KG1 (cell line): Measurements from ENCODE around the gene AKAP14.
"Not testable (repeated sequence)": the region's sequence is repeated elsewhere in the genome, so short reads cannot be mapped to it uniquely, and the experiment has no call there.

Experiments
- DNase-seq: peaks from one replicate; lab custom pipeline; 2025; lab: John Stamatoyannopoulos, UW

The AKAP14 gene

GRCh38 chrX:119922391-119922790 lies 26.7 kb downstream of the AKAP14 start:
- not testable (repeated sequence) for DNase-seq

GRCh38 chrX:119935215-119935874 lies 39.7 kb downstream of the AKAP14 start:
- no peak for DNase-seq

GRCh38 chrX:119941336-119941735 lies 45.6 kb downstream of the AKAP14 start:
- DNase-seq, result no peak

- no peak for DNase-seq
Measured at GRCh38 chrX:119942173-119942819, 46.6 kb downstream of the AKAP14 start.

GRCh38 chrX:119942831-119943184 lies 47.1 kb downstream of the AKAP14 start:
- no peak for DNase-seq

GRCh38 chrX:119943185-119943988 lies 47.7 kb downstream of the AKAP14 start, which contains the start of gene NKAP:
NKAP (minus strand) TSS chrX:119943751; CDS start chrX:119943605, 146 bp downstream.
- DNase-seq, result peak; percentile 81

- no peak for DNase-seq
Measured at GRCh38 chrX:119945481-119945880, 49.8 kb downstream of the AKAP14 start.

- DNase-seq, result no peak
Measured at GRCh38 chrX:119948381-119948780, 52.7 kb downstream of the AKAP14 start.

- no peak for DNase-seq
Measured at GRCh38 chrX:119954374-119954773, 58.7 kb downstream of the AKAP14 start.

GRCh38 chrX:119955807-119956570 lies 60.3 kb downstream of the AKAP14 start:
- peak; percentile 1 for DNase-seq

- no peak for DNase-seq
Measured at GRCh38 chrX:119960625-119961024, 64.9 kb downstream of the AKAP14 start.

- DNase-seq, result not testable (repeated sequence)
Measured at GRCh38 chrX:119966837-119967236, 71.1 kb downstream of the AKAP14 start.
